ENCODE data around the gene TMIGD1. TPM values are rescaled to one million over a fixed set of nuclear protein-coding genes. Genes with fewer than 3 reads are reported as not detected.

Gene TMIGD1
- total RNA-seq, 1 donor from 2014 or later = not detected

DNA sequence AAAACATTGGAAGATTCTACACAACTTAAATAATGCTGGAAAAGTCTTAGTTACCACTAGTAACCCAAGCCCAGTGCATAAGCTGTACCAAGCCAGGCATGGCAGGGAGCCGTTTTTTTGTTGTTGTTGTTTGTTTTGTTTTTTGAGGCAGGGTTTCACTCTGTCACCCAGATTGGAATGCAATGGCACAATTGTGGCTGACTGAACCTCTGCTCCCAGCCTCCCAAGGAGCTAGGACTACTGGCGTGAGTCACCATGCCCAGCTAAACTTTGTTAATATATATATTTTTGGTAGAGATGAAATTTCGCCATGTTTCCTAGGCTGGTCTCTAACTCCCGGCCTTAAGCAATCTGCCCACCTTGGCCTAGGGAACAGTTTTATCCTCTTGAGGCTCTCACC, 564 bp upstream of the TMIGD1 start:
- Mint-ChIP-seq H3K36me3 (ENCODE audit: insufficient read depth) (no peaks in the 10 kb centered on the region), H3K4me1 (ENCODE audit: low read depth) (peaks cover 31% of the 10 kb centered on the region), H3K27ac (no peak overlapping the region), H3K9me3 (ENCODE audit: low read depth) (peaks cover 10% of the 10 kb centered on the region), H3K4me3 (ENCODE audit: low read depth) (no peak overlapping the region), H3K27me3 (no peaks in the 10 kb centered on the region)
- TF ChIP-seq, protein P1, sequence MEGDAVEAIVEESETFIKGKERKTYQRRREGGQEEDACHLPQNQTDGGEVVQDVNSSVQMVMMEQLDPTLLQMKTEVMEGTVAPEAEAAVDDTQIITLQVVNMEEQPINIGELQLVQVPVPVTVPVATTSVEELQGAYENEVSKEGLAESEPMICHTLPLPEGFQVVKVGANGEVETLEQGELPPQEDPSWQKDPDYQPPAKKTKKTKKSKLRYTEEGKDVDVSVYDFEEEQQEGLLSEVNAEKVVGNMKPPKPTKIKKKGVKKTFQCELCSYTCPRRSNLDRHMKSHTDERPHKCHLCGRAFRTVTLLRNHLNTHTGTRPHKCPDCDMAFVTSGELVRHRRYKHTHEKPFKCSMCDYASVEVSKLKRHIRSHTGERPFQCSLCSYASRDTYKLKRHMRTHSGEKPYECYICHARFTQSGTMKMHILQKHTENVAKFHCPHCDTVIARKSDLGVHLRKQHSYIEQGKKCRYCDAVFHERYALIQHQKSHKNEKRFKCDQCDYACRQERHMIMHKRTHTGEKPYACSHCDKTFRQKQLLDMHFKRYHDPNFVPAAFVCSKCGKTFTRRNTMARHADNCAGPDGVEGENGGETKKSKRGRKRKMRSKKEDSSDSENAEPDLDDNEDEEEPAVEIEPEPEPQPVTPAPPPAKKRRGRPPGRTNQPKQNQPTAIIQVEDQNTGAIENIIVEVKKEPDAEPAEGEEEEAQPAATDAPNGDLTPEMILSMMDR (IDR thresholded peaks at IDR 0.05; ENCODE audit: unreplicated experiment) = no peak
- DNase-seq (ENCODE audit: low spot score, unreplicated experiment) = no peak

DNA sequence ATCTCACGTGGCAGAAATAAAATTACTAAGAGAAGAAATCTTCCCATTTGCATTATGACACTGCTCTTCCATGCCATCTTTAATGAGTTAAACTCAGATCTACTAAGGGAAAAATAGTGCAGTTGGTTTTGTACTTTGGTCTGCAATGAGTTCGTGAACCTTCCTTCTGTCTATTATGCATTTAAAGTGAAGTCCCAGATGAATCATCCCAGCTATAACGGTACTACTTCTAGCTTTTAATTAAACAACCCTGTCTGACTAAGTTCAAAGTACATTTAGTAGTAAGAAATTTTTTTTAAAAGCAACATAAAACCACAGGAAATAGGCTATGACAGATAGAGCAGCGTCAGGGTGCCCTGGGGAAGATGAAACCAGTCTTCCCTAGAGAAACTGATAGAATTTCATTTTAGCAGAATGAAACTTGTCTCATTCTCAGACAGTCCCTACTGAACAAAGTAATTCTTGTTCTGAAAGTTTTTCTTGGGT, 1.8 kb downstream of the TMIGD1 start:
- H3K4me3 Mint-ChIP-seq (ENCODE audit: low read depth) = no peak overlapping the region
- no peak for DNase-seq (ENCODE audit: low spot score, unreplicated experiment)
- peaks cover 10% of the 10 kb centered on the region for H3K9me3 Mint-ChIP-seq (ENCODE audit: low read depth)
- H3K4me1 Mint-ChIP-seq (ENCODE audit: low read depth) = peaks cover 30% of the 10 kb centered on the region
- TF ChIP-seq, protein P1 (IDR thresholded peaks at IDR 0.05; ENCODE audit: unreplicated experiment) = no peak
- H3K27ac Mint-ChIP-seq = no peak overlapping the region
- H3K27me3 Mint-ChIP-seq = no peaks in the 10 kb centered on the region
- no peaks in the 10 kb centered on the region for H3K36me3 Mint-ChIP-seq (ENCODE audit: insufficient read depth)

DNA sequence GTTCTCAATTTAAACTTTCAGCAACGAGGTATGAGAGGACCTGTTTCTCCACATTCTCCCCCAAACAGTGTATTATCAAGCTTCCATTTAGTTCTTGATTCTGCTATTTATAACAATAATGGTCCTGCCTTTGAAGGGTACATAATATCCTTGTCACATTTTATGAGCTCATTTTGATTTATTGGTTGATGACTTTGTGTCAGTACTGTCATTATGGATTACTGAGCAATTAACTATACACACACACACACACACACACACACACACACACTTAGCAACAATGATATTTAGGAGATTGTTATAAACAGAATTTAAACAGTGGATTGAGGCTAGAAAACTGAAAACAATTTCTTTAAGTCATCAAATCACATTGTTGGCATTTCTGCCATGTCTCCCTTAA, 7.0 kb downstream of the TMIGD1 start:
- Mint-ChIP-seq H3K27ac (no peak overlapping the region), H3K4me1 (ENCODE audit: low read depth) (peaks cover 18% of the 10 kb centered on the region), H3K36me3 (ENCODE audit: insufficient read depth) (no peaks in the 10 kb centered on the region), H3K4me3 (ENCODE audit: low read depth) (no peak overlapping the region), H3K9me3 (ENCODE audit: low read depth) (no peaks in the 10 kb centered on the region), H3K27me3 (peaks cover 20% of the 10 kb centered on the region)
- TF ChIP-seq, protein P1 (IDR thresholded peaks at IDR 0.05; ENCODE audit: unreplicated experiment) = no peak
- no peak for DNase-seq (ENCODE audit: low spot score, unreplicated experiment)

DNA sequence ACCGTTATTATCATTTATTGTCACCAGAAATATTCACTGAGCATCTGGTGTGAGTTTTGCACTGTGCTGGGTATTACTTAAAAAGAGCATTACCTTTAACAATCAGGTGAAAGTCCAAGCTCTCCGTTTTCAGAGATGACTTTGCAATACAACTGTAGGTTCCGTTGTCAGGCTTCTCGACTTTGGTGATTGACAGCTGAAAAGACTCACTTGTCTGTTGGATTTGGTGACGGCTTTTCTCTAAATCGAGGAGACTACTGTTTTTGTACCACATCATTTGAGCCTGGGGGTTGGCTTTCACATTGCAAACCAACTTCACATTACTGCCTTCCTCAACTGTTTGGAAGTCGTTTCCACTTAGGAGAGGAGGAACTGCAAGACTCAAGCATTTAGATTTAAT, 9.1 kb downstream of the TMIGD1 start:
- Mint-ChIP-seq H3K27ac (no peak overlapping the region), H3K9me3 (ENCODE audit: low read depth) (no peaks in the 10 kb centered on the region), H3K36me3 (ENCODE audit: insufficient read depth) (no peaks in the 10 kb centered on the region), H3K27me3 (peaks cover 20% of the 10 kb centered on the region), H3K4me3 (ENCODE audit: low read depth) (no peak overlapping the region), H3K4me1 (ENCODE audit: low read depth) (peaks cover 16% of the 10 kb centered on the region)
- DNase-seq (ENCODE audit: low spot score, unreplicated experiment) = no peak
- TF ChIP-seq, protein P1 (IDR thresholded peaks at IDR 0.05; ENCODE audit: unreplicated experiment) = no peak

DNA sequence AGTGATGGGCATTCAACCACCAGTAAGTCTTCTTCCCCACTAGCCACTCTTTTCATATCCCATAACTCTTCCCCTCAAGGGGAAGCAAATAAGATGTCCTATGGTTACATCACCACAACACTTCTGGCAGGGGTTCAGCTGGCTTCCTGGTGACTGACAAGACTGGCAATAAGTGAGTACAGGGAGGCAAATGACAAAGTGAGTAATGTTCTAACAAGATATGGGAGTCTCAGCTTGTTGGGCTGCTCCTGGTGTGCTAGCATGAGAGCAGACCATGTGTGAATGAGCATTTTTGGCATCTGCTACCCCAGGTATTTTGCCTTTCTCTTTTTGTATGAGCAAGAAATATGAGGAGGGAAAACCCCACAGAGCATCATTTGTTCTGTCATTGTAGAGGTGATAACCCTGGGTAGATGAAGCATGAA, 9.9 kb downstream of the TMIGD1 start:
- Mint-ChIP-seq H3K4me3 (ENCODE audit: low read depth) (no peak overlapping the region), H3K9me3 (ENCODE audit: low read depth) (no peaks in the 10 kb centered on the region), H3K36me3 (ENCODE audit: insufficient read depth) (no peaks in the 10 kb centered on the region), H3K27me3 (peaks cover 20% of the 10 kb centered on the region), H3K4me1 (ENCODE audit: low read depth) (peaks cover 12% of the 10 kb centered on the region), H3K27ac (no peak overlapping the region)
- no peak for DNase-seq (ENCODE audit: low spot score, unreplicated experiment)
- TF ChIP-seq, protein P1 (IDR thresholded peaks at IDR 0.05; ENCODE audit: unreplicated experiment) = no peak
